ENCODE results near the gene SLC39A13. TPM values are rescaled to one million over a fixed set of nuclear protein-coding genes. Genes with fewer than 3 reads are reported as not detected.
A peak's percentile ranks its signal among the peaks of the same experiment; 100 is the strongest.

SLC39A13 gene
- 10 to 100 TPM; 29.2 to 92.9 (median 57.7) TPM for total RNA-seq
- polyA plus RNA-seq = 10 to 100 TPM in 2 of 3 donors, 1 to 10 TPM in 1; 8.2 to 80.5 (median 64.5) TPM
- long read RNA-seq, donor 1, partial matches to known transcripts = 0 of 9 reads
- long read RNA-seq, donor 1, other reads (novel, unspliced or antisense) = 9 of 9 reads
- long read RNA-seq, donor 2, partial matches to known transcripts = 0 of 2 reads
- long read RNA-seq, donor 2, other reads (novel, unspliced or antisense) = 0 of 2 reads
- long read RNA-seq, donor 3, partial matches to known transcripts = 7 of 8 reads
- long read RNA-seq, donor 3, other reads (novel, unspliced or antisense) = 0 of 8 reads
- long read RNA-seq, donor 4, partial matches to known transcripts = 1 of 20 reads
- long read RNA-seq, donor 4, other reads (novel, unspliced or antisense) = 19 of 20 reads
- long read RNA-seq, donor 5, partial matches to known transcripts = 39 of 289 reads
- long read RNA-seq, donor 5, other reads (novel, unspliced or antisense) = 248 of 289 reads
- long read RNA-seq, donor 6, partial matches to known transcripts = 4 of 19 reads
- long read RNA-seq, donor 6, other reads (novel, unspliced or antisense) = 14 of 19 reads
- long read RNA-seq, donor 7, partial matches to known transcripts = 0 of 1 reads
- long read RNA-seq, donor 7, other reads (novel, unspliced or antisense) = 0 of 1 reads
- long read RNA-seq, donor 8, partial matches to known transcripts = 8 of 19 reads
- long read RNA-seq, donor 8, other reads (novel, unspliced or antisense) = 11 of 19 reads
- long read RNA-seq, donor 9 = 0 reads
- long read RNA-seq, donor 10, partial matches to known transcripts = 0 of 8 reads
- long read RNA-seq, donor 10, other reads (novel, unspliced or antisense) = 8 of 8 reads

- Histone ChIP-seq H3K9me3 (replicated peaks in 1 of 3) (no peaks in the 10 kb centered on the region), H3K27me3 (no peaks in the 10 kb centered on the region), H3K4me1 (replicated peaks in 1 of 2) (peaks cover 16 to 26% of the 10 kb centered on the region in 2 donors), H3K4me3 (peak within 1 kb of the TSS; percentile 79 to 94 (median 82)), H3K27ac (peak within 1 kb of the TSS; percentile 77 to 97 (median 94)), H3K36me3 (replicated peaks in 1 of 2) (peaks cover 0 to 13% of the 10 kb centered on the region in 2 donors)
- WGBS, 4 donors = 1 to 7% (median 2%) methylated on average over 5 to 70 of the region's 70 CpGs
- TF ChIP-seq POLR2A (IDR thresholded peaks at IDR 0.05) = peak; percentile 90 to 94
- TF ChIP-seq, protein P1, sequence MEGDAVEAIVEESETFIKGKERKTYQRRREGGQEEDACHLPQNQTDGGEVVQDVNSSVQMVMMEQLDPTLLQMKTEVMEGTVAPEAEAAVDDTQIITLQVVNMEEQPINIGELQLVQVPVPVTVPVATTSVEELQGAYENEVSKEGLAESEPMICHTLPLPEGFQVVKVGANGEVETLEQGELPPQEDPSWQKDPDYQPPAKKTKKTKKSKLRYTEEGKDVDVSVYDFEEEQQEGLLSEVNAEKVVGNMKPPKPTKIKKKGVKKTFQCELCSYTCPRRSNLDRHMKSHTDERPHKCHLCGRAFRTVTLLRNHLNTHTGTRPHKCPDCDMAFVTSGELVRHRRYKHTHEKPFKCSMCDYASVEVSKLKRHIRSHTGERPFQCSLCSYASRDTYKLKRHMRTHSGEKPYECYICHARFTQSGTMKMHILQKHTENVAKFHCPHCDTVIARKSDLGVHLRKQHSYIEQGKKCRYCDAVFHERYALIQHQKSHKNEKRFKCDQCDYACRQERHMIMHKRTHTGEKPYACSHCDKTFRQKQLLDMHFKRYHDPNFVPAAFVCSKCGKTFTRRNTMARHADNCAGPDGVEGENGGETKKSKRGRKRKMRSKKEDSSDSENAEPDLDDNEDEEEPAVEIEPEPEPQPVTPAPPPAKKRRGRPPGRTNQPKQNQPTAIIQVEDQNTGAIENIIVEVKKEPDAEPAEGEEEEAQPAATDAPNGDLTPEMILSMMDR (IDR thresholded peaks at IDR 0.05) = peak; percentile 31 to 97 (median 76)
- intact Hi-C loops (cut with DNase I) = no loop called here
- peak; percentile 93 to 97 (median 96) for DNase-seq
These were observed at the start of gene SLC39A13 for GRCh38 chr11:47407746-47408590. Gene SLC39A13 (plus strand): TSS chr11:47408590. CDS start chr11:47410095, 1,505 bp downstream.

GRCh38 chr11:47358731-47359051 is 49.7 kb upstream of the SLC39A13 start:
- TF ChIP-seq, protein P1 (IDR thresholded peaks at IDR 0.05) = no peak
- peaks cover 5 to 7% of the 10 kb centered on the region in 2 donors for H3K4me1 ChIP-seq (replicated peaks in 1 of 2)
- no peaks in the 10 kb centered on the region for H3K9me3 ChIP-seq (replicated peaks in 1 of 3)
- no peaks in the 10 kb centered on the region for H3K36me3 ChIP-seq (replicated peaks in 1 of 2)
- no peaks in the 10 kb centered on the region for H3K27me3 ChIP-seq
- H3K4me3 ChIP-seq = no peak overlapping the region
- intact Hi-C loops (cut with DNase I) = loop anchor here in 1 of 2 donors (10.0 kb wide), 1 partner anchor 94 kb away; no protein-coding TSS in a partner anchor
- no peak for DNase-seq
- H3K27ac ChIP-seq = no peak overlapping the region
- 80 to 88% (median 85%) methylated on average over 3 to 14 of the region's 14 CpGs for WGBS, 4 donors

DNA sequence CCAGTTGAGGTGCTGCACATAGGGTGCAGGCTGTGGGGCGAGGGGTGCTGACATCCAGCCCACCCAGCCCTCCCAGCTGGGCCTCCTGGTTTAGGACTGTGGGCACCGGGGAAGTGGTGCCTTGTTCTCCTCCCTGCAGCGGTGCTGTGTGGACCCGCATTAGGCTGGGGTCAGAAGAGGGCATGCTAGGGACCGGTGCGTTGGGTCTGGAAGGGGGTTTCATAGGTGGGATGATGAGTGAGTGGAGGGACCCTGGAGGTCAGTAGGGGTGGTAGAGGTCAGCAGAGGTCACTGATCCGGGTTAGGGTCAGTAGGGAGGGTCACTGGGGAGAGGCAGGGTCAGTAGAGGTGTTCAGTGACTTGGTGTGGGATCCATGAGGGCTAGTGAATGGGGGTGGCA is 49.2 kb upstream of the SLC39A13 start:
- Histone ChIP-seq H3K9me3 (replicated peaks in 1 of 3) (no peaks in the 10 kb centered on the region), H3K36me3 (replicated peaks in 1 of 2) (no peaks in the 10 kb centered on the region), H3K27ac (no peak overlapping the region), H3K4me1 (replicated peaks in 1 of 2) (peaks cover 5 to 7% of the 10 kb centered on the region in 2 donors), H3K27me3 (no peaks in the 10 kb centered on the region), H3K4me3 (no peak overlapping the region)
- no peak for DNase-seq
- TF ChIP-seq, protein P1 (IDR thresholded peaks at IDR 0.05) = no peak
- TF ChIP-seq POLR2A (IDR thresholded peaks at IDR 0.05) = no peak
- 76 to 87% (median 85%) methylated on average over 7 of the region's 7 CpGs for WGBS, 4 donors
- intact Hi-C loops (cut with DNase I) = loop anchor here in 1 of 2 donors (10.0 kb wide), 1 partner anchor 94 kb away; no protein-coding TSS in a partner anchor
